CD14-positive monocyte (primary cell): ENCODE results near the gene CXCL16. TPM values are rescaled to one million over a fixed set of nuclear protein-coding genes. Genes with fewer than 3 reads are reported as not detected.

Source experiments
- DNase-seq, 3 donors: peaks; one replicate each; pipeline ENCODE4 v3.0.0-alpha.2; 2011 to 2022
- H2AFZ ChIP-seq: 2 replicates; pipeline ENCODE4 v1.6.0; 2012; ENCODE audit warnings: mild to moderate bottlenecking, low read depth, low read length, inconsistent platforms; ENCODE audit not compliant: insufficient read depth, poor library complexity, severe bottlenecking
- H3K27ac ChIP-seq, 2 donors: 1 replicate in 1 of 2; 2 replicates in 1 of 2; pipeline ENCODE4 v1.5.1; 2012 to 2013; ENCODE audit warnings: low read length in 2 of 2, control low read depth in 1 of 2, inconsistent platforms in 1 of 2, low read depth in 1 of 2, mild to moderate bottlenecking in 1 of 2
- H3K27me3 ChIP-seq, 2 donors: one replicate each; pipeline versions ENCODE4 v1.6.0 to v1.6.1; 2011 to 2013; ENCODE audit warnings: low read length in 2 of 2; ENCODE audit not compliant: control insufficient read depth in 2 of 2, insufficient read depth in 2 of 2
- H3K36me3 ChIP-seq, 2 donors: replicated peaks in 1 of 2; 1 replicate in 1 of 2; 2 replicates in 1 of 2; pipeline versions ENCODE4 v1.5.1 to v1.6.1; 2012 to 2013; ENCODE audit warnings: low read length in 2 of 2, control low read depth in 1 of 2, inconsistent platforms in 1 of 2, mild to moderate bottlenecking in 1 of 2; ENCODE audit not compliant: insufficient read depth in 2 of 2, control insufficient read depth in 1 of 2
- H3K4me1 ChIP-seq, 2 donors: 1 replicate in 1 of 2; 2 replicates in 1 of 2; pipeline versions ENCODE4 v1.5.1 to v1.6.1; 2012 to 2013; ENCODE audit warnings: low read length in 2 of 2, control low read depth in 1 of 2, inconsistent platforms in 1 of 2, mild to moderate bottlenecking in 1 of 2, moderate library complexity in 1 of 2; ENCODE audit not compliant: insufficient read depth in 2 of 2, control insufficient read depth in 1 of 2
- H3K4me2 ChIP-seq: replicated peaks from 2 replicates; pipeline ENCODE3; 2012; ENCODE audit warnings: low read length, moderate library complexity, mild to moderate bottlenecking; ENCODE audit not compliant: poor library complexity, severe bottlenecking; ENCODE audit errors: extremely low read depth
- H3K4me3 ChIP-seq, 3 experiments: fragments of 200-600 bp in 1 of 3; sonication (generic) in 1 of 3; replicated peaks in 1 of 3; 1 replicate in 2 of 3; 2 replicates in 1 of 3; pipeline ENCODE4 v1.5.1; 2011 to 2013; ENCODE audit warnings: low read length in 3 of 3, mild to moderate bottlenecking in 3 of 3, control low read depth in 2 of 3, low read depth in 2 of 3, inconsistent platforms in 1 of 3, moderate library complexity in 1 of 3
- H3K79me2 ChIP-seq: 2 replicates; pipeline ENCODE4 v1.6.0; 2012; ENCODE audit warnings: mild to moderate bottlenecking, control low read depth, inconsistent platforms, low read length, moderate library complexity; ENCODE audit not compliant: insufficient read depth
- H3K9ac ChIP-seq: 2 replicates; pipeline ENCODE4 v1.6.0; 2017; ENCODE audit warnings: low read length, mild to moderate bottlenecking; ENCODE audit not compliant: insufficient read depth, poor library complexity, severe bottlenecking
- H3K9me3 ChIP-seq, 2 donors: replicated peaks in 1 of 2; 1 replicate in 1 of 2; 2 replicates in 1 of 2; pipeline versions ENCODE4 v1.5.1 to v1.6.1; 2012 to 2013; ENCODE audit warnings: low read length in 2 of 2, control low read depth in 1 of 2; ENCODE audit not compliant: control insufficient read depth in 1 of 2, insufficient read depth in 1 of 2
- H4K20me1 ChIP-seq: 2 replicates; pipeline ENCODE4 v1.6.0; 2012; ENCODE audit warnings: mild to moderate bottlenecking, low read length, control low read depth, moderate library complexity; ENCODE audit not compliant: insufficient read depth
- H3K27ac Mint-ChIP-seq, 7 donors: one replicate each; pipeline ENCODE4 v1.8.0; 2020; ENCODE audit warnings: mild to moderate bottlenecking in 7 of 7, mixed read lengths in 7 of 7, moderate library complexity in 6 of 7, inconsistent platforms in 2 of 7
- H3K27me3 Mint-ChIP-seq, 3 donors: one replicate each; pipeline ENCODE4 v1.8.0; 2021 to 2022; ENCODE audit warnings: low read depth in 3 of 3, mild to moderate bottlenecking in 3 of 3, mixed read lengths in 3 of 3, moderate library complexity in 3 of 3, inconsistent platforms in 1 of 3
- H3K36me3 Mint-ChIP-seq, 2 donors: one replicate each; pipeline ENCODE4 v1.8.0; 2020; ENCODE audit warnings: mixed read lengths in 2 of 2, inconsistent platforms in 1 of 2, mild to moderate bottlenecking in 1 of 2
- H3K4me1 Mint-ChIP-seq: one replicate; pipeline ENCODE4 v1.8.0; 2020; ENCODE audit warnings: mild to moderate bottlenecking, mixed read lengths
- H3K4me3 Mint-ChIP-seq, 2 donors: one replicate each; pipeline ENCODE4 v1.8.0; 2020; ENCODE audit warnings: mild to moderate bottlenecking in 2 of 2, mixed read lengths in 2 of 2, moderate library complexity in 1 of 2
- H3K9me3 Mint-ChIP-seq, 7 donors: one replicate each; pipeline ENCODE4 v1.8.0; 2020 to 2022; ENCODE audit warnings: mixed read lengths in 7 of 7, mild to moderate bottlenecking in 6 of 7, moderate library complexity in 6 of 7, inconsistent platforms in 2 of 7
- WGBS: methylation state at CpG from one replicate; pipeline ENCODE4 v1.1.5; 2013; ENCODE audit warnings: missing lambda C conversion rate; ENCODE audit not compliant: insufficient coverage; 5-methylcytosine and 5-hydroxymethylcytosine counted together
- intact Hi-C, 2 donors: fragments of 100-400 bp; cut with micrococcal nuclease; formaldehyde crosslinking; loops; one replicate each; pipeline versions ENCODE4 v1.15.0 to v1.15.1; 2023
- polyA plus RNA-seq, 3 donors: library from polyadenylated mRNA; depleted of rRNA in 1 of 3; unstranded in 2 of 3; stranded (reverse) in 1 of 3; fragments of 300-500 nt in 2 of 3; fragments of >200 nt in 1 of 3; fragmentation: Illumina TruSeq in 2 of 3; gene quantifications; 1 replicate in 2 of 3; 2 replicates in 1 of 3; pipeline ENCODE4 v1.2.3, GENCODE V29; 2012 to 2021
- TF ChIP-seq, protein P1 (sequence below): fragments of 200-600 bp; IDR thresholded peaks from one replicate; pipeline ENCODE4 v1.8.0; 2022; ENCODE audit warnings: antibody characterized with exemption, mild to moderate bottlenecking

Gene CXCL16
- polyA plus RNA-seq, 3 donors = 68.1 to 204 (median 103) TPM

DNA sequence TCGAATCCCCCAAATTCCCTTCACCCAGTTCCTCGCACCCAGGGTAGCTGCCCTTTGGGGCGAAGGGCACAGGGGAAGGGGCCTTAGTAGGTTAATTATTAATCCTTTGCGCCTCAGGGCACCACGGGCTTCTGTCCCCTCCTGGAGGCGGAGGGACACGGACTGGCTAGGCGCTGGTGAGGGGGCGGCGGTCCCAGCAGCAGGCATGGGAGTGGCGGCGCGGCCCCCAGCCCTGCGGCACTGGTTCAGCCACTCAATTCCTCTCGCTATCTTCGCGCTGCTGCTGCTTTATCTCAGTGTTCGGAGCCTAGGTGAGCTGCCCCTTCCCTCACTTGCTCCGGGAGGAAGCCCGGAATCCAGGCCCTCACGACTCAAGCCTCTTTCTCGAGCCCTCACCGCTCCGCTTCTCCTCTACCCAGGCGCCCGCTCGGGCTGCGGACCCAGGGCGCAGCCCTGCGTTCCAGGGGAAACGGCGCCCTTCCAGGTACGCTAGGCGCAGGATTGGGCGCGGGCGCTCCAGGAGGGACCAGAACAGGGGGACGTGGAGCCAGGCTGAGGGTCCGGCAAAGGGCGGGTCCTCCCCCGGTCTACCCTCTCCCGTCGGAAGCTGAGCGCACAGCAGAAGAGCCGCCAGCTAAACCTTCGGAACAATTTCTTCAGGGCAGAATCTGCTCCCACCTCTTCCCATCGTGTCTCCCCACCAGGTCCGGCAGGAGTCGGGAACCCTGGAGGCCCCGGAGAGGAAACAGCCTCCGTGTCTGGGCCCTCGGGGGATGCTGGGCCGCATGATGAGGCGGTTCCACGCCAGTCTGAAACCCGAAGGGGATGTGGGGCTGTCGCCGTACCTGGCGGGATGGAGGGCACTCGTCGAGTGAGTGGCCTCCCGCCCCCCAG, 49.3 kb upstream of the CXCL16 start, which contains the start of gene GLTPD2:
Gene GLTPD2 (plus strand): TSS at position 158 of the 894 bp plus-strand sequence. CDS start 48 bp downstream, at position 206.
- H3K9me3 ChIP-seq = peaks cover 0 to 11% of the 10 kb centered on the region in 2 donors
- no peaks in the 10 kb centered on the region for H3K36me3 ChIP-seq
- H3K36me3 Mint-ChIP-seq = peaks cover 10 to 18% of the 10 kb centered on the region in 2 donors
- WGBS = 32% methylated on average over 58 of the region's 62 CpGs
- H3K27me3 Mint-ChIP-seq = peaks cover 60 to 79% (median 76%) of the 10 kb centered on the region in 3 donors
- H3K4me1 Mint-ChIP-seq = peaks cover 48% of the 10 kb centered on the region
- H3K4me3 ChIP-seq = peak within 1 kb of the TSS; percentile 45 to 76 (median 49)
- peak within 1 kb of the TSS; percentile 88 for H3K9ac ChIP-seq
- intact Hi-C loops = loop anchor here (2.0 to 5.0 kb wide), 2 partner anchors 20 to 98 kb away; no protein-coding TSS in a partner anchor
- peaks cover 40 to 49% of the 10 kb centered on the region in 2 donors for H3K4me1 ChIP-seq
- peak within 1 kb of the TSS; percentile 85 to 89 for H3K4me3 Mint-ChIP-seq
- H4K20me1 ChIP-seq = peaks cover 3% of the 10 kb centered on the region
- H3K27ac Mint-ChIP-seq = peak within 1 kb of the TSS; percentile 15 to 84 (median 60)
- DNase-seq = no peak
- H2AFZ ChIP-seq = peak within 1 kb of the TSS; percentile 59
- H3K27ac ChIP-seq = peak within 1 kb of the TSS; percentile 7 to 91
- peak within 1 kb of the TSS; percentile 79 for H3K4me2 ChIP-seq
- TF ChIP-seq, protein P1, sequence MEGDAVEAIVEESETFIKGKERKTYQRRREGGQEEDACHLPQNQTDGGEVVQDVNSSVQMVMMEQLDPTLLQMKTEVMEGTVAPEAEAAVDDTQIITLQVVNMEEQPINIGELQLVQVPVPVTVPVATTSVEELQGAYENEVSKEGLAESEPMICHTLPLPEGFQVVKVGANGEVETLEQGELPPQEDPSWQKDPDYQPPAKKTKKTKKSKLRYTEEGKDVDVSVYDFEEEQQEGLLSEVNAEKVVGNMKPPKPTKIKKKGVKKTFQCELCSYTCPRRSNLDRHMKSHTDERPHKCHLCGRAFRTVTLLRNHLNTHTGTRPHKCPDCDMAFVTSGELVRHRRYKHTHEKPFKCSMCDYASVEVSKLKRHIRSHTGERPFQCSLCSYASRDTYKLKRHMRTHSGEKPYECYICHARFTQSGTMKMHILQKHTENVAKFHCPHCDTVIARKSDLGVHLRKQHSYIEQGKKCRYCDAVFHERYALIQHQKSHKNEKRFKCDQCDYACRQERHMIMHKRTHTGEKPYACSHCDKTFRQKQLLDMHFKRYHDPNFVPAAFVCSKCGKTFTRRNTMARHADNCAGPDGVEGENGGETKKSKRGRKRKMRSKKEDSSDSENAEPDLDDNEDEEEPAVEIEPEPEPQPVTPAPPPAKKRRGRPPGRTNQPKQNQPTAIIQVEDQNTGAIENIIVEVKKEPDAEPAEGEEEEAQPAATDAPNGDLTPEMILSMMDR = no peak
- H3K27me3 ChIP-seq = peaks cover 32 to 62% of the 10 kb centered on the region in 2 donors
- no peaks in the 10 kb centered on the region for H3K79me2 ChIP-seq
- peaks cover 0 to 32% (median 6%) of the 10 kb centered on the region in 7 donors for H3K9me3 Mint-ChIP-seq

DNA sequence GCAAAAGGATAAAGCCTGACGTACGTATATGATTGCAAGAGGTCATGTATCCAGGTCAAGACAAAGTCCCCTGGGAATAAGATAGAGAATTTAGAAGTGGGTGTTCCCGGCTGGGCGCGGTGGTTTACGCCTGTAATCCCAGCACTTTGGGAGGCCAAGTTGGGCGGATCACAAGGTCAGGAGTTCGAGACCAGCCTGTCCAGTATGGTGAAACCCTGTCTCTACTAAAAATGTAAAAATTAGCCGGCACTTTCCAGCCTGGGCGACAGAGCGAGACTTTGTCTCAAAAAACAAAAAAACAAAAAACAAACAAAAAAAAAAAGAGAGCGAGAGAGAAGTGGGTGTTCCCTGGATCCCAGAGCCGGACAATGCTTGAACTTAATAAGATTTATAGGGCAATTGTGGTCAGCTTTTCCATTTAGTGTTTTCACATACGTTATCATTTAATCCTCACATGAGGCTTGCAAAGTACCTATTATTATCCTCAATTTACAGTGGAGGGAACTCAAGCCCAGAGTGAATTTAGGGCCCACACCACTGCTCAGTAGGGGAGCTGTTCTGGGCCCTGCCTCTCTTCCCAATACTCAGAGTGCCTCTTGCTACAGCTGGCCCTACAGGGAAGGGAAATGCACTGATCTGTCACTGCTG, 48.6 kb upstream of the CXCL16 start:
- Histone ChIP-seq H4K20me1 (peaks cover 3% of the 10 kb centered on the region), H3K27me3 (peaks cover 40 to 70% of the 10 kb centered on the region in 2 donors), H3K4me2 (peak overlapping the region; percentile 79), H3K4me1 (peaks cover 40 to 49% of the 10 kb centered on the region in 2 donors), H3K9ac (no peak overlapping the region), H2AFZ (no peak overlapping the region), H3K27ac (no peak overlapping the region), H3K36me3 (no peaks in the 10 kb centered on the region), H3K9me3 (peaks cover 0 to 11% of the 10 kb centered on the region in 2 donors), H3K79me2 (no peaks in the 10 kb centered on the region), H3K4me3 (peak overlapping the region in 2 of 3 experiments; percentile 45 to 76)
- WGBS = 88% methylated on average over 9 of the region's 14 CpGs
- H3K27ac Mint-ChIP-seq = peak overlapping the region in 2 of 7 donors; percentile 15 to 68
- peak overlapping the region; percentile 85 to 89 for H3K4me3 Mint-ChIP-seq
- H3K36me3 Mint-ChIP-seq = peaks cover 10 to 18% of the 10 kb centered on the region in 2 donors
- DNase-seq = no peak
- peaks cover 68 to 82% (median 77%) of the 10 kb centered on the region in 3 donors for H3K27me3 Mint-ChIP-seq
- H3K9me3 Mint-ChIP-seq = peaks cover 0 to 35% (median 7%) of the 10 kb centered on the region in 7 donors
- TF ChIP-seq, protein P1 = no peak
- peaks cover 48% of the 10 kb centered on the region for H3K4me1 Mint-ChIP-seq
- intact Hi-C loops = loop anchor here (2.0 to 5.0 kb wide), 2 partner anchors 19 to 99 kb away; no protein-coding TSS in a partner anchor
